HepG2 (cell line): Measurements from ENCODE around the gene TUBA4A. TPM values are rescaled to one million over a fixed set of nuclear protein-coding genes. Genes with fewer than 3 reads are reported as not detected.

Experiments
- GATA4 ChIP-seq: sonication (generic); IDR thresholded peaks from 2 replicates; pipeline ENCODE4 v1.6.1; 2016; ENCODE audit warnings: antibody characterized with exemption, low read depth, borderline replicate concordance
- GFI1 ChIP-seq: sonication (generic); formaldehyde crosslinking; IDR thresholded peaks from 2 replicates; pipeline ENCODE4 v1.5.0; 2020; ENCODE audit warnings: missing genetic modification reagents, mild to moderate bottlenecking, borderline replicate concordance
- KDM2A ChIP-seq: sonication (generic); formaldehyde crosslinking; IDR thresholded peaks from 2 replicates; pipeline ENCODE4 v1.4.0; 2020; ENCODE audit warnings: low read depth, missing genetic modification reagents, borderline replicate concordance
- LCORL ChIP-seq, 2 experiments: fragments of 450-650 bp in 1 of 2; sonication (generic) in 1 of 2; formaldehyde crosslinking in 1 of 2; IDR thresholded peaks; 2 replicates each; pipeline versions ENCODE4 v1.5.0 to v1.6.1; 2017 to 2020; ENCODE audit warnings: antibody characterized with exemption in 1 of 2, missing genetic modification reagents in 1 of 2
- MEIS1 ChIP-seq: sonication (generic); formaldehyde crosslinking; IDR thresholded peaks from 2 replicates; pipeline ENCODE4 v1.9.0; 2021; ENCODE audit warnings: mild to moderate bottlenecking, missing genetic modification reagents, moderate library complexity, borderline replicate concordance
- NCOA5 ChIP-seq: sonication (generic); formaldehyde crosslinking; IDR thresholded peaks from 2 replicates; pipeline ENCODE4 v1.4.0; 2020; ENCODE audit warnings: missing genetic modification reagents
- SALL1 ChIP-seq: sonication (generic); formaldehyde crosslinking; IDR thresholded peaks from 2 replicates; pipeline ENCODE4 v1.8.0; 2022; ENCODE audit warnings: mild to moderate bottlenecking, missing genetic modification reagents
- ZC3H13 ChIP-seq: sonication (generic); formaldehyde crosslinking; IDR thresholded peaks from 2 replicates; pipeline ENCODE4 v1.8.1; 2023; ENCODE audit warnings: mild to moderate bottlenecking, missing genetic modification reagents, moderate library complexity
- ZEB1 ChIP-seq: IDR thresholded peaks from 2 replicates; pipeline ENCODE4 v1.6.1; 2012; ENCODE audit warnings: mild to moderate bottlenecking, low read depth, inconsistent platforms; ENCODE audit not compliant: insufficient replicate concordance
- ZFP90 ChIP-seq: sonication (generic); formaldehyde crosslinking; IDR thresholded peaks from 2 replicates; pipeline ENCODE4 v1.8.0; 2022; ENCODE audit warnings: missing genetic modification reagents, mild to moderate bottlenecking, inconsistent platforms, borderline replicate concordance
- ZNF274 ChIP-seq: sonication (generic); formaldehyde crosslinking; IDR thresholded peaks from 2 replicates; pipeline ENCODE4 v1.5.1; 2020; ENCODE audit warnings: mild to moderate bottlenecking, missing genetic modification reagents
- ZNF556 ChIP-seq: sonication (generic); formaldehyde crosslinking; IDR thresholded peaks from 2 replicates; pipeline ENCODE4 v1.4.0; 2020; ENCODE audit warnings: mild to moderate bottlenecking, missing genetic modification reagents, borderline replicate concordance
- ZNF572 ChIP-seq: sonication (generic); formaldehyde crosslinking; IDR thresholded peaks from 2 replicates; pipeline ENCODE4 v1.5.1; 2020; ENCODE audit warnings: mild to moderate bottlenecking, missing genetic modification reagents
- ZNF577 ChIP-seq: sonication (generic); formaldehyde crosslinking; IDR thresholded peaks from 2 replicates; pipeline ENCODE4 v1.4.0; 2020; ENCODE audit warnings: mild to moderate bottlenecking, low read depth, missing genetic modification reagents, borderline replicate concordance
- ZNF709 ChIP-seq: sonication (generic); formaldehyde crosslinking; IDR thresholded peaks from 2 replicates; pipeline ENCODE4 v1.5.0; 2020; ENCODE audit warnings: mild to moderate bottlenecking, missing genetic modification reagents
- ZNF737 ChIP-seq: sonication (generic); formaldehyde crosslinking; IDR thresholded peaks from 2 replicates; pipeline ENCODE4 v1.5.0; 2020; ENCODE audit warnings: missing genetic modification reagents, mild to moderate bottlenecking, borderline replicate concordance
- ZNF788 ChIP-seq: sonication (generic); formaldehyde crosslinking; IDR thresholded peaks from 2 replicates; pipeline ENCODE4 v1.5.0; 2020; ENCODE audit warnings: mild to moderate bottlenecking, missing genetic modification reagents, borderline replicate concordance
- polyA plus RNA-seq, 8 experiments: library from polyadenylated mRNA; depleted of rRNA in 3 of 8; stranded (reverse) in 7 of 8; unstranded in 1 of 8; fragments of >200 nt; fragmentation: Illumina TruSeq in 4 of 8; extraction: Trizol in 4 of 8; gene quantifications; 2 replicates each; pipeline versions ENCODE4 v1.2.1 to v1.2.3, GENCODE V29; 2011 to 2016; ENCODE audit warnings: low read depth in 4 of 8, missing spikeins in 1 of 8, mixed read lengths in 1 of 8; ENCODE audit not compliant: insufficient read depth in 1 of 8
- total RNA-seq, 5 experiments: library from RNA; depleted of rRNA; stranded (reverse); fragments of >200 nt; fragmentation: Illumina TruSeq; extraction: Trizol; gene quantifications; 2 replicates each; pipeline ENCODE4 v1.2.3, GENCODE V29; 2016; ENCODE audit warnings: low read depth in 1 of 5
- TF ChIP-seq, protein P1 (sequence below): sonication (generic); formaldehyde crosslinking; conservative IDR thresholded peaks from 2 replicates; pipeline ENCODE4 v1.4.0; 2020; ENCODE audit warnings: missing genetic modification reagents

Gene TUBA4A
- total and polyA plus RNA-seq, 2 of the 13 experiments (the other 11 are each of a cell fraction or from before 2014, with no cell fraction given) = 1.3 to 12.7 TPM

- TF ChIP-seq SALL1 (CRISPR knock-in tag) (peak; percentile 91), ZC3H13 (CRISPR knock-in tag) (peak; percentile 68; the same call in 1 of the 2 replicates), ZFP90 (no peak), ZNF788 (peak; percentile 56; the same call in 1 of the 2 replicates), ZNF737 (CRISPR knock-in tag) (no peak), ZNF709 (CRISPR knock-in tag) (no peak), NCOA5 (no peak), KDM2A (CRISPR knock-in tag) (peak; percentile 60; the same call in 1 of the 2 replicates), ZNF572 (CRISPR knock-in tag) (no peak), GATA4 (0 out of 2 replicates have a peak, but pooled peaks have one; percentile 29), ZNF556 (CRISPR knock-in tag) (peak; percentile 86), GFI1 (CRISPR knock-in tag) (peak; percentile 75; the same call in 1 of the 2 replicates), LCORL (IDR thresholded peaks at IDR 0.05) (no peak), LCORL (CRISPR knock-in tag; IDR thresholded peaks at IDR 0.05) (peak; percentile 91), ZNF577 (CRISPR knock-in tag) (no peak), ZNF274 (CRISPR knock-in tag) (no peak; the same call in 1 of the 2 replicates), ZEB1 (no peak), MEIS1 (CRISPR knock-in tag) (0 out of 2 replicates have a peak, but pooled peaks have one; percentile 33)
- TF ChIP-seq, protein P1, sequence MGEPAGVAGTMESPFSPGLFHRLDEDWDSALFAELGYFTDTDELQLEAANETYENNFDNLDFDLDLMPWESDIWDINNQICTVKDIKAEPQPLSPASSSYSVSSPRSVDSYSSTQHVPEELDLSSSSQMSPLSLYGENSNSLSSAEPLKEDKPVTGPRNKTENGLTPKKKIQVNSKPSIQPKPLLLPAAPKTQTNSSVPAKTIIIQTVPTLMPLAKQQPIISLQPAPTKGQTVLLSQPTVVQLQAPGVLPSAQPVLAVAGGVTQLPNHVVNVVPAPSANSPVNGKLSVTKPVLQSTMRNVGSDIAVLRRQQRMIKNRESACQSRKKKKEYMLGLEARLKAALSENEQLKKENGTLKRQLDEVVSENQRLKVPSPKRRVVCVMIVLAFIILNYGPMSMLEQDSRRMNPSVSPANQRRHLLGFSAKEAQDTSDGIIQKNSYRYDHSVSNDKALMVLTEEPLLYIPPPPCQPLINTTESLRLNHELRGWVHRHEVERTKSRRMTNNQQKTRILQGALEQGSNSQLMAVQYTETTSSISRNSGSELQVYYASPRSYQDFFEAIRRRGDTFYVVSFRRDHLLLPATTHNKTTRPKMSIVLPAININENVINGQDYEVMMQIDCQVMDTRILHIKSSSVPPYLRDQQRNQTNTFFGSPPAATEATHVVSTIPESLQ (CRISPR knock-in tag) = no peak
Measured at GRCh38 chr2:219207884-219208740, 45.6 kb downstream of the TUBA4A start (continued).
